Stimulated activated CD4-positive, alpha-beta T cell treated with anti-CD3 and anti-CD28 coated beads, Interleukin-1b, Interleukin-23, amount 100 ng/mL, for 1 hour (primary cell): Measurements from ENCODE around the gene BICDL2.

Experiments used
- DNase-seq, 2 donors: peaks; one replicate each; pipeline ENCODE4 v3.0.0-alpha.2; 2020; ENCODE audit warnings: low read depth in 2 of 2

BICDL2 gene

DNA sequence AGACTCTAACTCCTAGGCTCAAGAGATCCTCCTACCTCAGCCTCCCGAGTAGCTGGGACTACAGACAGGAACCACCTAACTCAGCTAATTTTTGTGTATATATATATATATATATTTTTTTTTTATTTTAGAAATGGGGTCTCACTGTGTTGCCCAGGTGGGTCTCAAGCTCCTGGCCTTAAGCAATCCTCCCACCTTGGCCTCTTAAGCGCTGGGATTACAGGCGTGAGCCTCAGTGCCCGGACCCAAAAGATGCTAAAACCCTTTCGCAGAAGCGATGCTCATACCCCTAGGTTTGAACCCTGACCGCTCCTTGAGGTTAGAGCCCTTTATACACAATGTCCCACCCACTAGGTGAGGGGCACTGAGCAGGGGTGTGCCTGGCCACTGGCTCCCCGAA lies 26.2 kb downstream of the BICDL2 start:
- no peak for DNase-seq

DNA sequence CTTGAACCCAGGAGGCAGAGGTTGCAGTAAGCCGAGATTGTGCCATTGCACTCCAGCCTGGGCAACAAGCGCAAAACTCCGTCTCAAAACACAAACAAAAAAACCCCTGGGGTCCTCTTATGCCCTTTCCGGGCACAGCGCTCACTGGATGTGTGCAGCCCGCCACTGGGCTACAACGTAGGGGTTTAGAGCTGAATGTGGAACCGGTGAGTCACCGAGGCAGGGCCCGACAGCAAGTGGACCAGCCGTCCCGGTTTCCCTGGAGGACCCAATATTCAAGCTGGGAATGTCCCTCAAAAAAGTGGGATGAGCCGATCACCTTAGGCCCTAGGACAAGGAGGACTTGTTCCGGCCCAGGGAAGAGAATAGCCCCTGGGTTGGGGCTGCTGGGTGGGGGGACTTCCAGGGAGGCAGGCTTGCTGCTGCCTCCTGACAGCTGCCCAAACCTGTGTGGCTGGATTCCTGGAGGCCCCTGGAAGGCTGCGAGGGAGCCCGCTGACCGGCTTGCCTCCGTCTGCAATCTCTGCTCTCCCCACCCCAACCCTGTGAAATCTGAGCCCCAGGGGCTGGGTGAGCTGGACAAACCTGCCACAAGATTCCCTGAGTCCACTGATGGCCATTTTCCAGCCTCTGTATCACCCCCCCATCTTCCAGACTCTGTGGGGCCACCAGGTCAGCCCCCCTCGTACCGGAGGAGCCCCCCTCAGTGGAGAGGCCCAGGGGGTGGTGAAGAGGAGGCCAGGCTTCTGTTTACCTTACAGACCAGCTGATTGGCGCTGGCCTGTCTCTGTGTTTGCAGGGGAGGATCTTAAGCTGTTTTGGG lies 27.0 kb downstream of the BICDL2 start:
- no peak for DNase-seq

DNA sequence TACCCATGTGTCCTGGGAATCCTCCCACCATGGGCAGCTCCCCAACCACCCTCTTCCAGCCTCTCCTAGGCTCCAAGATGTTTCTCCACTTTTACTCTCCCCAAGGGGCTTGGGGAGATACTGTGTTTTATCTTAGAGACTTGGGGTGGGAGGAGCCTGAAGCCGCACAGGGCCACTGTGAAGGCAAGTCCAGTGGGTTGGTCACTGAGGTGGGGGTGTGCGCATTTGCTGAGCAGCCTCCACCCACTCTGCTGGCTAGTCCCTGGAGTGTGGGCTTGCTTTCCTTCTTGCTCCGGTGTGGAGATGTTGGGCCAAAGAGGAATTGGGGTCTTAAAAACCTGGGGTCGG lies 28.1 kb downstream of the BICDL2 start:
- no peak for DNase-seq

DNA sequence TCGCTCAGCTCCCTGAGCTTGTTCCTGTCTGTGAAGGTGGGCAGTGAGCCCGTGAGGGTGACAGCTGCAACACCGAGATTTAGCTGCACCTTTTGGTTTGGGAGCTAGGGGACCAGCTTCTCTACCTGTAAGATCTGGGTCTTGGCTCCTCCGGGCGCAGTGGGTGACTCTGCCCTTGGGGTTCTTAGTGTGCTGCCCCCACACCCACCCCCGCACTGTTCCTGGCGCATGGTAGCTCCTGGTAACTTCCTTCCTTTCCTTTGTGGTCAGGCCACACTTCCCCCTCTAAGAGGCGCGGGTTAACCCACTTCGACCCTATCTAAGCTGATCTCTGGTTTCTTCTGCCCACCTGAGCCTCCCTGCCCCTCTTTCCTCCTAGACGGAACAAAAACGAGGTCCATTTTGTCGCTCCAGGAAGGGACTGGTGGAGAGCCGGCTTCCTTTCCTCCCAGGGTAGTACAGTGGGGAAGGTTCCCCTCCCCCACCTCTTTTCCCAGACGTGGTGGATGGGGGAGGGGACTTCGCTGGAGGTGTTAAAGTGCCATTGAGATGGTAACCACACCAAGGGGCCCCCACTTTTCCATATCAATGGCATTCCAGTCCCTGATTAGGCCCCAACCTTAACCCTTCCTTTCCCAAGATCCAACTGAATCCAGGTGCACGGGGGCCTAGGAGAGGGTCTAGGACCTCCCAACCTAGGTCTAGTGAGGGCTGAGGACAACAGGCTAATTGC lies 28.6 kb downstream of the BICDL2 start:
- DNase-seq: no peak

DNA sequence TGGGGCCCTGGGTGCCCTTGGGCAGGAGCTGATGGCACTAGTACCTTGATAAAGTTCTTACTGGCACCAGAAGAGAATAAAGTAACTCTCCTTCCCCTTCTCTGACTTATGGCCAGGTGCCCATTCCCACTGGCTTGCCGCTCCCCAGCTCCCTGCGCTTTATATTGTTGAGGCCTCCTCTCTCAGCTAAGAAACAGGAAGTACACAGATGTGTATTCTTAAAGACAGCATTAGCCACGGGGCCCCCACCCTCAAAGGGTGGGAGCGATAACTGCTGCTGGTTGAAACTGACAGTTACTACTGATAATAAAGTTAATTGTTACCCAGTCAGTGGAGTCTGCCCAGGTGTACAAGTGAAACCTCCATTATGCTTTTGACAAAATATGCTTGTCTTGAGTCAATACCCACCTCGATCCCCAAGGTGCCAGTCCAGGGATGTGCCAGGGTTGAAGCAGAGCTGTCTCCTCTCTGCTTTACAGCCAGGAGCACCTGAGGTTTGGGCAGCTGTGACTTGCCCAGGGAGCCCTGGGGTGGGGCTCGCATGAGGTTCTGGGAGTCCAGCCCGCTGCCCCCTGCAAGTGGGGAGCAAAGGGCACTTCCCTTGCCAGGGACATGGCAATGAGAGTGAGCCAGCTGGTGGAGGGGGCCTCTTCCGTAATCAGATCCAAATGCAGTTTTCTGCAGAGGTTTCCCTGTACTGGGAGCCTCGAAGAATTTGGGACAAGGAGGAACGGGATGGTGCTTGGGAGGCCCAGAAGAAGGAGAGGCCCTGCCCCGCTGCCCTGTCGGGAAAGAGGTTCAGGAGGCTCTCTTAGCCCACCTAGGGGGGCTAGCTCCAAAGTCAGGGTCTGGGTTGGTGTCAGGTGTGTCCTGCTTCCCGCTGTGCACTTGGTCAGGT lies 29.4 kb downstream of the BICDL2 start:
- DNase-seq: no peak

DNA sequence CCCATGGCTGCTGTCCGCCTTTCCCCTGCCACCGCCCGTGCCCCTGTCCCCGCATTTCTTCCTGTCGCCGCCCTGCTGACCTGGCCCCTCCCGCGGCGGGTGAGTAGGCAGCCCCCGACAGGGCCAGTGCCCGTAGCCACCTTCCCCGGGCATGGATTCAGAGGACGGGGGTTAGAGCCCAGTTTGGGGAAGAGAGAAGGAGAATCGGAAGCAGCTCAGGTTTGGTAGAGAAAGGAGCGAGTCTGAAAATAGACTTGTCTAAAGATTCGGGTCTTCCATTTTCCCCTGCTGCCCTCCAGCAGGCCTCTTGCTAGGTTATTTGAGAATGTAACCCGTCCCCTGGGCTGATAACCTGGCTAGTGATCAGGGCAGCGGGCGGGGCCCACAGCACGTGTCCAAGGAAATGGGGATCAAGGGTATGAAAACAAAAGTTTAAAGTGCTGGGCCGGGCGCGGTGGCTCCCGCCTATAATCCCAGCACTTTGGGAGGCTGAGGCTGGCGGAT lies 31.9 kb downstream of the BICDL2 start:
- no peak for DNase-seq

DNA sequence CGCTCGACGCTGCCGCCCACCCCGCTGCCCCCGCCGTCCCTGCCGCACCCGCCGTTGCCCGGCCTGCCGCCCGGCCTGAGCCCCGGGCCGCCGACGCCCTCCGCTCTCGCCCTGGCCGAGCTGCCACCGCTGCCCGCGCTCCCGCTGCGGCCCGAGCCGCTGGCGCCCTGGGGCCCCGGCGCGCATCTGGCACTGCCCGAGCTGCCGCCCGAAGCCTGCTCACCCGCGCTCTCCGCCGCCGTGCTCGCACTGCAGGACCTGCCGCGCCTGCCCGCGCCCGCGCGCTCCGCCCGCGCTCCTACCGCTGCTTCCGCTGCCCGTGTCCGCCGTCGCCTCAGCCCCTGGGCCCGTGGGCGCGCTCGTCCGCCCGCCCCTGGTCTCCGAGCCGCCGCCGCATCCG lies 32.4 kb downstream of the BICDL2 start:
- DNase-seq: no peak

DNA sequence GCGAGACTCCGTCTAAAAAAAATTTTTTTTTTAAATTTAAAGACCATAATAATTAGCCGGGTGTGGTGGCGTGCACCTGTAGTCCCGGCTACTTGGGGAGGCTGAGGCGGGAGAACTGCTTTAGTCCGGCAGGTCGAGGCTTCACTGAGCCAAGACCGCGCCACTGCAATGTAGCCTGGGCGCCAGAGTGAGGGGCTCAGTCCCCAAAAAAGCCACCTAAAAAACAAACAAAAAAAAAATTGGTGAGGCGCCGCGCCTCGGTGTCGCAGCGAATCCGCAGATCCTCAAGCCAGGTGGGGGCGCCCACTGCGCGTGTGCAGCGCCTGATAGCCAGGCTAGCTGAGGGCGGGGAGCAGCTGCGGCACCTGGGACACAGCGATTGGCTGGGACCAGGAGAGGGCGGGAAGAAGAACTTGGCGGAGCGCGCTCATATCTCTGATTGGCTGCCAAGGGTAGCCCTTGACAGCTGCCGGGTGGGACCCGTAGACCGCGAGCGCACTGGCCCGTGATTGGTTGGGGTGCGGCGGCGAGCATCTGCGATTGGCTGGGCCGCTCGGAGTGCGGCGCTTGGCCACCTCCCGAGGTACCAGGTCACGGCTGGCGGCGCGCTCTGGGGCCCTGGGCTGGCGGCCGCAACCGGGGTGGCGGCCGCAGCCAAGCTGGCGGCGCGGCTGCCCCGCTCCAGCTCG lies 33.0 kb downstream of the BICDL2 start:
- peak; percentile 85 to 93 for DNase-seq

DNA sequence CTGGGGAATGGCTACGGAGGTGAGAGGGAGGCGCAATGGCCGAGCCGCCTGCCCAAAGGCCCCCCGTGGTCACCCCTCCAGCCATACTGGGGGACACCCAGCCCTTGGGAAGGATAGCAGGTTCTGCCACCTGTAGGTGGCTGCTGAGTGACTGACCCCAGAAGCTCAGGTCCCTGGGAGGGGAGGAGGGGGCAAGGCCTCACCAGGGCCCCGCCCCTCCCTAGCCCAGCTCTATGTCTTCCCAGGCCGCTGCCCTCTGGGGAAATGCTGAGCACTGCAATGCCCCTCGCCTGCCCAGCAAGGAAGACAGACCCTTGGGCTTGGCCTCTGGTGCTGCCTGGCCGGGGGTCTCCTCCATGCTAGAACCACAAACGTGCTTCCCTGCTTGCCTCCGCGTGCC lies 35.4 kb downstream of the BICDL2 start:
- no peak for DNase-seq

DNA sequence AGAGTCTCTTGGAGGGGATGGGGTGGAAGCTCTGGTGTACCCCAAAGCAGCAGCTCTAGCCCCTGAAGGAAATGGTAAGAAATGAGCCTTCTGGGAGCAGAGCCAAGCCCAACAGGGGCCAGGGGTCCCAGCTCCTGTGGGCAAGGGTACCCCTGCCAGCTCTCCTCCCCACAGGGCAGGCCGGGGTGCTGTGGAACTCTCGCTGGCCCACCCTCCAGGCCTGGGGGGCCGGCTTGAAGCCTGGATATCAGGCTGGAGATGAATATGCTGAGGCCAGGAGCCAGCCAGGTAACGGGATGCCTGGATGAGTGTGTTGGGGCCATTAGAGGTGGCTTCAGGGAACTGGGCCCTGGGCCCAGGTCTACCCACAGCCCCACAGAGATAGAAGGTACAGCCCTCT lies 36.2 kb downstream of the BICDL2 start:
- DNase-seq: no peak

DNA sequence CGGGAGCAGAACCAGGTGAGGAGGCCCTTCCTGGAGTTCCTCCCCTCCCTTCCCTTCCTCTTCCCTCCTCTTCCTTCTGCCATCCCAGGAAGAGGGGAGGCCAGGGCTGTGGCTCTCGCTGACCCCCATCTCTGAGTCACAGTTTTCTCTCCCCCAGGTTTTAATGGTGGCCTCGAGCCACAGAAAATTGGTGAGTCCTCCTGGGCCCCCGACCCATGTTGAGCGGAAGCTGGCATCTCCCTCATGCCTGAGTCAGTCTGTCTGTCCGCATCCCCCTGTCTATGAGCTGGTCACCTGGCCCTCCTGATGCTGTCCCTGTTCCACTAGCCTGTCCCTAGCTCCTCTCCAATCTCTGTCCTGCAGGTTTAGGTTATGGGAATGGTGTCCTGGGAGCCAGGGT lies 36.8 kb downstream of the BICDL2 start:
- DNase-seq: no peak

DNA sequence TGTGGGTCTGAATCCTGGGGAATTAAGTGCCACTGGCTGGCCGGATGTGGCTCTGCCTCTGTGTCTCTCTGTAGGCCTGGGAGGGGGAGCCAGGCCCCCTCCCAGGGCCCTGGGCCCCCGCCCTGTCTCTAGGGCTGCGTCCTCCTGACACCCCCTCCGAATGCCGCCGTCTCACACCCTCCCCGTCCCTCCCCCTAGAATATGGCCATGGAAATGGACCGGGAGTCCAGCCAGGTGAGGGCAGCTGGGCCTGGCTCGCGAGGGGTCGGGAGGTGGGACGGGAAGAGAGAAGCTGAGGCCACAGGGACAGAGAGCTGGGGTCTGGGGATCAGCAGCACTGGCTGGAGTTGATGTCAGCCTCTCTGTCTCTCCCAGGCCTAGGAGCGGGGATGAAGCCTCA lies 40.4 kb downstream of the BICDL2 start:
- DNase-seq: no peak

DNA sequence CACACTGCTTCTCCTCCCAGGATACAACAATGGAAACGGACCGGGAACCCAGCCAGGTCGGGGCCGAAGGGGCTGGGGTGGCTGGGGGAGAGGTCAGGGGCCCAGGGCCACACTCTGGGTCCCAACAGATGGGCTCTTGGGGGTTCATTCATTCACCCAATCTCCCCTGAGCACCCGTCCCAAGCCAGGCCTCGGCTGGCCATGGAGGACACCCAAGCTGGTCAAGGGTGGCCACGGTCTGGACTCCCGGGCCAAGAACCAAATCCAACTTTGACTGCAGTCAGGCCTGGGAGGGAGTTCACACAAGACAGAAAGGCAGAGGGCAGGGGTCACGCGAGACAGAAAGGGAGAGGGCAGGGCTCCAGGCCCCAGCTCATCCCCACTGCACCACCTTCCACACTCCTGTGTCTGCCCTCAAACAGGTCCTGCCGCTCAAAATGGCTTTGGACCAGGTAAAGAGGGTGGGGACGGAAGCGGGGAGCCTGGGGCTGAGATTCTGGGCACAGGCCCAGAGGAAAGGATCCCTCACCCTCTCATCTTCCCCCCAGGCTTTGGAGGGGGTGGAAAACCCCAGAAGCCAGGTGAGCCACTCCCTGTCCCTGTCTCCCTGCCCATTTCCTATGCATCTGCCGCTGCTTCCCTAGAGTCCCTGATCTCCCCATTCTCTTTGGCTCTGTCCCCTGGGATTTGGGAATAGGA lies 44.2 kb downstream of the BICDL2 start:
- DNase-seq: no peak

DNA sequence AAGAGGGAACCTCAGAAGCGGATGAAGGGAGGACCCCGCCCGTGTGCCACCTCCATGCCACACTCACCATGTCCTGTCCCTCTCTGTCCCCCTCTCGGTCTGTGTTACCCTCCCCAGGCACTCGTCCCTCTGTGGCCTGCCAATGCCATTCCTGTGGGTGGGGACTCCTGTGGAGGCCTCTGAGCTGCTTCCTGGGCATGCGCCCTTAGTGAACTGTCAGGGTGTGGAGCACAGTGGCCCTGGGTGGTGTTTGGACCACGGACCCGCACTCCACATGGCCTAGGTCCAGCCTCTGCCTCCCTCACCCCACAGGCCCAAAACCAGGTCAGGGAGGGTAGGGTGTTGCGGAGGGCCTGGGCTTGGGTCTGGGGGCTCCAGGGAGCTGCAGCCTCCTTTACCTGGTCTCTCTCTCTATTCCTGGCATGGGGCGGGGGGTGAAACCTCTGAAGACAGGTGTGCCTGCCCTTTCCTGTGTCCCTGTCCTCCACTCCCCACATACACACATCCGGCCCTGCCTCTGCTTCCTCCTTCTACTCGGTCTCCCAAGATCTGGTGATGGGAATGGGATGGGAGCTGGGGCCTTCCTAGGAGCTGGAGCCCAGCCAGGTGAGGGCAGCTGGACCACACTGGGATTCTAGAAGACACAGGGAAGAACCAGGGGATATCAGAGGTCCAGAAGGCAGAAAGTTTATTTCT lies 45.0 kb downstream of the BICDL2 start:
- no peak for DNase-seq

DNA sequence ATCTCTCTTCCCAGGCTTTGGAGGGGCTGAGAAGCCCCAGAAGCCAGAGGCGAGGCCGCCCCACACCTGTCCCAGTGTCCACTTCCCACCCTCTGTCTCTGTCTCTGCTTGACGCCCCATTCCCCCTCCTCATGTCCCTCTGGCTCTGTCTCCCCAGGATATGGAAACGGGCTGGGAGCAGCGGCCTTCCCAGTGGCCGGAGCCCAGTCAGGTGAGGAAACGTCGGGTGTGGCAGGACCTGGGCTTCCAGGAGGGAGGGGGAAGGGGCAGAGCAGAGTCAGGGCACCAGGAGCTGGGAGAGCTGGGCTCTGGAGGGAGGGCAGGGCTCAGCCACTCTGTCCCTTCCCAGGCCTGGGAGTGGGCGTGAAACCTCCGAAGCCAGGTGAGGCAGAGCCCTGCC lies 45.9 kb downstream of the BICDL2 start:
- DNase-seq: no peak

DNA sequence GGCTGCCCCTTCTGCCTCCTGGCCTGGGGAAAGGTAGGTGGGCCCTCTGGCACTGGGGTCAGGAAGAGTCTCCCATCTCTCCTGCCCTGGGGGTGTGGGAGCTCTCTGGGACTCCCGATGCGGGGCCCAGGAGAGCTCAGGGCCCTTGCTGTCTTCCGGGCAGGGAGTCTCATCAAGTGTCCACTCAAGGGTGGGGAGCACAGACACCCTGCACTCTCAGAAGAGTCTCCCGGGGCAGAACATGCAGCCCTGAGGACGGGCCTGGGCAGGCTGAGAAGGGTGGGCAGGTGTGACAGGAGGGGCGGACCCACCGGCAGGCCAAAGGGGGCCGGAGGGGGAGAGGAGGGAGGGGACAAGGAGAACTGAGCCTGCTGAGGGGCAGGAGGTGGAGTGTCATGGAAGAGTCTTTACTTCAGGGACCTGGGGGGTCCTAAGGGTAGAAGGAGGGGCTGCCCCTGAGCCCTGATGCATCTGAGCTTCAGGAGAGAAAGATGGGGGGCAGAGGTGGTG lies 48.1 kb downstream of the BICDL2 start:
- DNase-seq: no peak

DNA sequence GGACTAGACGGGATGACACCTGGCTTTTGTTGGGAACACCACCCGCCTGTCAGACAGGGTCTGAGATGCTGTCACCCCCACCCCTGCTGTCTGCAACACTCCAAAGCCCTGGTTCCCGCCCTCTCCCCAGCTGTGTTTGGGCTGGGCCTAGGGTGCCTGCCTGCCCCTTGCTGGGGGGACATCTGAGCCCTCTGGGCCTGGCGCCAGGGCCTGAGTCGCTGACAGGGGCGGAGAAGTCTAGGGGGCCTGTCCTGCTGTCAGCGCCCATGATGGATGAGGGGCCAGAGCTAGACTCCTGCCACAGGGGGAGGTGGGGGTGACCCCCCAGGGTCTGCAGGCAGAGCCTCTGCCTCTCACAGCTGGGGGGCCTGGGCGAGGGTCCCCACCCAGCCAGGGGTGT lies 48.9 kb downstream of the BICDL2 start:
- DNase-seq: no peak

DNA sequence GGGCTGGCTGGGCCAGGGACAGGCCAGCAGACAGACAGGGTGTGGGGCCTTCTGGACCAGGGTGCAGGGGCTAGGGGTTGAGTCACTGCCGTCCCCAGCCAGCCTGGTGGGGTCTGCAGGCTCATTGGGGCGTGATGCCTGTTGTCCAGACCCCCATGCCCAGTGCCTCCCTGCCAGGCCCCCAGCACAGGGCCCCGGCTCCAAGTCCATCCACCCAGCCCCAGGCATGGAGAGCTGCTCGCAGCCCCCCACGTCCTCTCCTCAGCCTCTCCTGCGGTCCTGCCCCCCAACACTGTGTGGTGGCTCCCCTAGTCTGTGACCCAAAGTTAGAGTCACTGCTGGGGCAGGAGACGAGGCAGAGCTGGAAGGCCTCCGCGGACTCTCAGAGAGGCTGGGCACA lies 49.5 kb downstream of the BICDL2 start:
- no peak for DNase-seq

DNA sequence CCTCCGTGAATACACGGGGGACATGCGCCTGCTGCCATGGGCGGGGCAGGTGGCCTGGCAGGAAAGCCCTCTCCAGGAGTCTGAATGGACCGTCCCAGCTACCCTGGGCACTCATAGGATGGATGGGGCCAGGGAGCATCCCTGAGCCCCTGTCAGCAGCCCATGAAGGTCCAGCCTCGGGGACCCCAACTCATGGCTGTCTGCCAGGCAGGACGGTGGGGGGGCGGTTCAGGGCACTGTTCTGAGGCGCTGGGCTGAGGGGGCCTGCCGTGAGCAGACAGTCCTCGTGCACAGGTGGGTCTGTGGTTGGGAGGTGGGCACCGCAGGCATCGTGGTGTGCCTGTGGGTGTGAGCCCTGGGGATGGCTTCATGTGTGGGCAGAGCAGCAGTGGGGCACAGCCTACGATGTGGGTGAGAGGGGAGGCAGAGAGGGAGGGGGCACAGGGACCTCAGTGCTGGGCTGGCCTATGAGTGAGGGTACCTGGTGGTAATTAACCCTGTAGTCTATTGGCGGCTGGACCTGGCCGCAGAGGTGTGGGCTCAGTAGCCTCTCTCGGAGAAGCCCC lies 50.0 kb downstream of the BICDL2 start:
- no peak for DNase-seq

DNA sequence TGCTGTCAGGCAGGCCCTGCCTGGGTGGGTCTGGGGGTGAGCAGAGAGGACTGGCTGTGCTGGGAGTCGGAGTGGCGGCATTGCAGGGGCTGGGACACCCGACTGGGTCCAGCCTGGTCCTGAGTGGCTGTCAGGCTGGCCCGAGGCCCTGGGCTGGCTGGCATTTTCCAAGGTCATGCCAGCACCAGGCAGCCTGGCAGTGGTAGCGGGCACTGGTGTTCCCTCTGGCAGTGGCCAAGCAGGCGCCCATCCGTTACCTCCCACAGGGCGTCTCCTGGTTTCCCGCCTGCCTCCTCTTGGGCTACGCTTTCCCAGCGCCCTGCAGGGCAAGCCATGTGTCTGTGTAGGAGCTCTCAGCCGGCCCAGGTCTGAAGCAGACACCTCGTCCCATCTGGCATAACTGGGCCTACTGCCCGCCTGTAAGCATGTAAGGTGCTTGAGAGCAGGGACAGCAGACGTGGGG lies 50.8 kb downstream of the BICDL2 start:
- DNase-seq: no peak
